Tracheal epithelial cell (primary cell): ENCODE results near the gene DNAAF1. TPM values are rescaled to one million over a fixed set of nuclear protein-coding genes. Genes with fewer than 3 reads are reported as not detected.

ENCODE experiments used
- total RNA-seq: library from RNA; depleted of rRNA; stranded (reverse); fragments of >200 nt; gene quantifications from 2 replicates; pipeline ENCODE4 v1.2.1, GENCODE V29; 2014

DNAAF1 gene
- total RNA-seq: not detected in 2 replicates

GRCh38 chr16:84144859-84145639 lies at the start of gene DNAAF1, which contains the start of gene HSDL1:
DNAAF1 (plus strand) TSS chr16:84145308; CDS start chr16:84145441, 133 bp downstream.
HSDL1 (minus strand) TSS chr16:84145177; CDS start chr16:84131321, 13,856 bp downstream.

GRCh38 chr16:84116720-84117493 lies 28.2 kb upstream of the DNAAF1 start, which contains the start of gene MBTPS1:
MBTPS1 (minus strand) TSS chr16:84116942; CDS start chr16:84101783, 15,159 bp downstream.

GRCh38 chr16:84186685-84187437 lies 41.8 kb downstream of the DNAAF1 start, which contains the start of gene TAF1C:
TAF1C (minus strand) TSS chr16:84187057; CDS start chr16:84184988, 2,069 bp downstream.

GRCh38 chr16:84190731-84191388 lies 45.8 kb downstream of the DNAAF1 start, which contains the start of gene ADAD2:
ADAD2 (plus strand) TSS chr16:84191157; CDS start chr16:84191231, 74 bp downstream.

Other genes with a start within 250 kb of the DNAAF1 start
- 2.2 and 3.0 TPM in 2 replicates for gene MLYCD, start 246.2 kb upstream of the DNAAF1 start, total RNA-seq
- gene OSGIN1, start 192.1 kb upstream of the DNAAF1 start, total RNA-seq: 1.7 and 1.9 TPM in 2 replicates
- gene NECAB2, start 177.1 kb upstream of the DNAAF1 start, total RNA-seq: not detected in 2 replicates
- not detected in 2 replicates for gene SLC38A8, start 102.5 kb upstream of the DNAAF1 start, total RNA-seq
- 58.6 and 63.3 TPM in 2 replicates for gene MBTPS1, start 28.4 kb upstream of the DNAAF1 start, total RNA-seq
- 25.1 and 28.6 TPM in 2 replicates for gene HSDL1, start 131 bp upstream of the DNAAF1 start, total RNA-seq
- 5.3 and 11.5 TPM in 2 replicates for gene TAF1C, start 41.7 kb downstream of the DNAAF1 start, total RNA-seq
- gene ADAD2, start 45.8 kb downstream of the DNAAF1 start, total RNA-seq: not detected in 2 replicates
- not detected in 2 replicates for gene KCNG4, start 94.7 kb downstream of the DNAAF1 start, total RNA-seq
- not detected in 2 replicates for gene WFDC1, start 149.6 kb downstream of the DNAAF1 start, total RNA-seq
- gene ATP2C2, start 223.2 kb downstream of the DNAAF1 start, total RNA-seq: 14.2 and 17.5 TPM in 2 replicates